ENCODE results near the gene PSMD4. TPM values are rescaled to one million over a fixed set of nuclear protein-coding genes. Genes with fewer than 3 reads are reported as not detected.

PSMD4 gene
- total and polyA plus RNA-seq, 2 donors (not counting 3 experiments of a cell fraction or from before 2014, with no cell fraction given): 181 to 266 TPM

GRCh38 chr1:151315565-151316235 is 61.2 kb downstream of the PSMD4 start:
- Histone ChIP-seq H3K79me2 (ENCODE audit: control insufficient read depth, insufficient read depth, low read length) (peaks cover 17% of the 10 kb centered on the region), H3K4me1 (ENCODE audit: control insufficient read depth, extremely low read depth, insufficient read depth, low read length) (peaks cover 37% of the 10 kb centered on the region), H3K9me1 (replicated peaks; ENCODE audit: control insufficient read depth, extremely low read depth, insufficient read depth, low read length) (no peaks in the 10 kb centered on the region), H4K20me1 (replicated peaks; ENCODE audit: control insufficient read depth, extremely low read depth, insufficient read depth, low read length) (no peaks in the 10 kb centered on the region), H3K9ac (replicated peaks; ENCODE audit: extremely low read depth, insufficient read depth, low read length) (no peak overlapping the region), H3K27me3 (ENCODE audit: control insufficient read depth in 2 of 2, insufficient read depth in 2 of 2, low read length in 2 of 2) (no peaks in the 10 kb centered on the region), H3K4me2 (ENCODE audit: insufficient read depth, low read length) (no peak overlapping the region), H3K36me3 (ENCODE audit: control insufficient read depth in 2 of 2, extremely low read depth in 1 of 2, insufficient read depth in 2 of 2, low read length in 2 of 2) (peaks cover 11 to 19% of the 10 kb centered on the region in 2 experiments), H3K4me3 (replicated peaks in 1 of 3; ENCODE audit: insufficient read depth in 1 of 3, low read depth in 1 of 3, low read length in 3 of 3) (no peak overlapping the region), H3K27ac (ENCODE audit: insufficient read depth, low read depth, low read length) (no peak overlapping the region), H2AFZ (ENCODE audit: low read depth, low read length) (no peak overlapping the region), H3K9me3 (replicated peaks; ENCODE audit: control insufficient read depth, insufficient read depth, low read length) (no peaks in the 10 kb centered on the region)
- dilution Hi-C loops (cut with MboI; ENCODE audit: extremely low pct_ligation_motif_present, low sequenced_read_pairs): no loop called here
- intact Hi-C loops (cut with micrococcal nuclease): no loop called here
- FAIRE-seq (no peak), DNase-seq (ENCODE audit: low read depth, low spot score) (no peak)
- POLR2A ChIA-PET: no interaction called here
- TSS peak; percentile 11 for BruUV-seq (replicated peaks)
- TF ChIP-seq POLR2A (IDR thresholded peaks at IDR 0.05; ENCODE audit: low read depth, low read length) (no peak), CTCF (IDR thresholded peaks at IDR 0.05; ENCODE audit: extremely low read depth in 1 of 2, insufficient read depth in 1 of 2, low read depth in 1 of 2, low read length in 2 of 2) (no peak), GATA2 (IDR thresholded peaks at IDR 0.05; ENCODE audit: insufficient read depth, insufficient read length, low read depth, low read length) (no peak), JUN (IDR thresholded peaks at IDR 0.05; ENCODE audit: borderline replicate concordance, insufficient read depth, insufficient read length, low read depth) (no peak), EZH2 (IDR thresholded peaks at IDR 0.05; ENCODE audit: borderline replicate concordance, low read depth, low read length, severe bottlenecking) (no peak), MYC (IDR thresholded peaks at IDR 0.05; ENCODE audit: low read depth, low read length) (no peak), MAX (IDR thresholded peaks at IDR 0.05; ENCODE audit: insufficient read depth, insufficient read length) (no peak)
- CTCF ChIA-PET: interaction anchor here (1.2 to 3.8 kb wide), 2 partner anchors 10 to 25 kb away, joined by 3 to 25 read pairs; no protein-coding TSS in a partner anchor

Small RNA genes lying within 50 kb of the gene (small RNA-seq; reads per million reads assigned to genes)
- gene RN7SL444P (ENCODE audit: insufficient read depth, insufficient read length, low read depth, low replicate concordance): not detected

Other genes with a start within 250 kb of the PSMD4 start
- 11.7 and 12.0 TPM in 2 replicates for gene MINDY1, start 247.8 kb upstream of the PSMD4 start, total RNA-seq
- gene MINDY1, start 247.8 kb upstream of the PSMD4 start, polyA plus RNA-seq: 15.4 and 16.1 TPM in 2 replicates
- 8.0 and 8.6 TPM in 2 replicates for gene PRUNE1, start 246.3 kb upstream of the PSMD4 start, total RNA-seq
- 17.5 and 19.3 TPM in 2 replicates for gene PRUNE1, start 246.3 kb upstream of the PSMD4 start, polyA plus RNA-seq
- gene BNIPL, start 218.1 kb upstream of the PSMD4 start, total RNA-seq: 0.42 and 0.67 TPM in 2 replicates
- 0.26 and 0.41 TPM in 2 replicates for gene BNIPL, start 218.1 kb upstream of the PSMD4 start, polyA plus RNA-seq
- 3.2 and 3.5 TPM in 2 replicates for gene C1orf56, start 207.0 kb upstream of the PSMD4 start, total RNA-seq
- gene C1orf56, start 207.0 kb upstream of the PSMD4 start, polyA plus RNA-seq: 3.0 and 3.6 TPM in 2 replicates
- gene CDC42SE1, start 195.1 kb upstream of the PSMD4 start, total RNA-seq: 85.9 and 92.7 TPM in 2 replicates
- 58.4 and 59.6 TPM in 2 replicates for gene CDC42SE1, start 195.1 kb upstream of the PSMD4 start, polyA plus RNA-seq
- 26.5 and 38.1 TPM in 2 replicates for gene MLLT11, start 194.3 kb upstream of the PSMD4 start, total RNA-seq
- 24.4 and 25.2 TPM in 2 replicates for gene MLLT11, start 194.3 kb upstream of the PSMD4 start, polyA plus RNA-seq
- gene GABPB2, start 184.0 kb upstream of the PSMD4 start, total RNA-seq: 4.3 and 5.0 TPM in 2 replicates
- gene GABPB2, start 184.0 kb upstream of the PSMD4 start, polyA plus RNA-seq: 2.6 and 3.6 TPM in 2 replicates
- gene SEMA6C, start 108.1 kb upstream of the PSMD4 start, total RNA-seq: 46.2 and 53.0 TPM in 2 replicates
- 66.0 and 71.9 TPM in 2 replicates for gene SEMA6C, start 108.1 kb upstream of the PSMD4 start, polyA plus RNA-seq
- not detected in 2 replicates for gene TNFAIP8L2, start 98.1 kb upstream of the PSMD4 start, total RNA-seq
- gene TNFAIP8L2, start 98.1 kb upstream of the PSMD4 start, polyA plus RNA-seq: 0.06 TPM in 1 of 2 replicates, not detected in the other
- 6.4 and 8.2 TPM in 2 replicates for gene LYSMD1, start 88.8 kb upstream of the PSMD4 start, total RNA-seq
- 1.7 and 2.1 TPM in 2 replicates for gene LYSMD1, start 88.8 kb upstream of the PSMD4 start, polyA plus RNA-seq
- gene SCNM1, start 88.6 kb upstream of the PSMD4 start, total RNA-seq: 43.1 and 49.0 TPM in 2 replicates
- gene SCNM1, start 88.6 kb upstream of the PSMD4 start, polyA plus RNA-seq: 14.1 and 17.3 TPM in 2 replicates
- 1.4 TPM in 2 replicates for gene TMOD4, start 78.8 kb upstream of the PSMD4 start, total RNA-seq
- 0.22 TPM in 1 of 2 replicates, not detected in the other for gene TMOD4, start 78.8 kb upstream of the PSMD4 start, polyA plus RNA-seq
- 83.1 and 85.2 TPM in 2 replicates for gene VPS72, start 64.5 kb upstream of the PSMD4 start, total RNA-seq
- 73.1 and 76.2 TPM in 2 replicates for gene VPS72, start 64.5 kb upstream of the PSMD4 start, polyA plus RNA-seq
- gene PIP5K1A, start 56.2 kb upstream of the PSMD4 start, total RNA-seq: 72.1 and 77.0 TPM in 2 replicates
- 79.3 and 89.2 TPM in 2 replicates for gene PIP5K1A, start 56.2 kb upstream of the PSMD4 start, polyA plus RNA-seq
- gene ZNF687, start 27.6 kb downstream of the PSMD4 start, total RNA-seq: 15.5 and 17.9 TPM in 2 replicates
- gene ZNF687, start 27.6 kb downstream of the PSMD4 start, polyA plus RNA-seq: 20.1 and 30.9 TPM in 2 replicates
- gene PI4KB, start 72.7 kb downstream of the PSMD4 start, total RNA-seq: 58.3 and 60.9 TPM in 2 replicates
- gene PI4KB, start 72.7 kb downstream of the PSMD4 start, polyA plus RNA-seq: 63.3 and 67.8 TPM in 2 replicates
- gene RFX5, start 92.5 kb downstream of the PSMD4 start, total RNA-seq: 46.3 and 52.8 TPM in 2 replicates
- gene RFX5, start 92.5 kb downstream of the PSMD4 start, polyA plus RNA-seq: 18.9 and 23.5 TPM in 2 replicates
- 12.4 and 18.0 TPM in 2 replicates for gene SELENBP1, start 118.0 kb downstream of the PSMD4 start, total RNA-seq
- gene SELENBP1, start 118.0 kb downstream of the PSMD4 start, polyA plus RNA-seq: 37.3 and 40.6 TPM in 2 replicates
- gene PSMB4, start 144.8 kb downstream of the PSMD4 start, total RNA-seq: 322 and 335 TPM in 2 replicates
- 835 and 874 TPM in 2 replicates for gene PSMB4, start 144.8 kb downstream of the PSMD4 start, polyA plus RNA-seq
- gene POGZ, start 204.8 kb downstream of the PSMD4 start, total RNA-seq: 91.2 and 96.7 TPM in 2 replicates
- gene POGZ, start 204.8 kb downstream of the PSMD4 start, polyA plus RNA-seq: 49.2 and 50.7 TPM in 2 replicates

Data from endothelial cell of umbilical vein (primary cell).